ENCODE measurements around the gene PRR15L.
"Not testable (repeated sequence)": the region's sequence is repeated elsewhere in the genome, so short reads cannot be mapped to it uniquely, and the experiment has no call there.

The PRR15L gene

GRCh38 chr17:47957591-47958490 lies at the start of gene PRR15L:
PRR15L (minus strand) TSS chr17:47957883; CDS start chr17:47953234, 4,649 bp downstream.
- no peak for TF ChIP-seq CTCF (conservative IDR thresholded peaks at IDR 0.05; ENCODE audit: low read depth, low read length)
- no peak within 1 kb of the TSS for H3K4me3 ChIP-seq (ENCODE audit: low read length)
- DNase-seq (ENCODE audit: low read depth) = no peak

- DNase-seq (ENCODE audit: low read depth) = no peak
- H3K4me3 ChIP-seq (ENCODE audit: low read length) = no peak overlapping the region
- TF ChIP-seq CTCF (conservative IDR thresholded peaks at IDR 0.05; ENCODE audit: low read depth, low read length) = no peak
These were observed 49.4 kb upstream of the PRR15L start for GRCh38 chr17:48006936-48007709.

- H3K4me3 ChIP-seq (ENCODE audit: low read length) = no peak overlapping the region
These were observed 47.3 kb upstream of the PRR15L start for GRCh38 chr17:48004983-48005382.

GRCh38 chr17:48003417-48004151 lies 45.9 kb upstream of the PRR15L start:
- TF ChIP-seq CTCF (conservative IDR thresholded peaks at IDR 0.05; ENCODE audit: low read depth, low read length) = peak; percentile 25
- no peak overlapping the region for H3K4me3 ChIP-seq (ENCODE audit: low read length)
- DNase-seq (ENCODE audit: low read depth) = no peak

More at GRCh38 chr17:48004983-48005382, 47.3 kb upstream of the PRR15L start:
- DNase-seq (ENCODE audit: low read depth) = no peak
- no peak for TF ChIP-seq CTCF (conservative IDR thresholded peaks at IDR 0.05; ENCODE audit: low read depth, low read length)

- DNase-seq (ENCODE audit: low read depth) = no peak
- H3K4me3 ChIP-seq (ENCODE audit: low read length) = no peak overlapping the region
- TF ChIP-seq CTCF (conservative IDR thresholded peaks at IDR 0.05; ENCODE audit: low read depth, low read length) = no peak
These were observed 45.3 kb upstream of the PRR15L start for GRCh38 chr17:48002916-48003416.

- no peak for TF ChIP-seq CTCF (conservative IDR thresholded peaks at IDR 0.05; ENCODE audit: low read depth, low read length)
- H3K4me3 ChIP-seq (ENCODE audit: low read length) = no peak overlapping the region
- DNase-seq (ENCODE audit: low read depth) = peak; percentile 95
These were observed 44.7 kb upstream of the PRR15L start for GRCh38 chr17:48002266-48002915.

GRCh38 chr17:48001657-48002056 lies 44.0 kb upstream of the PRR15L start:
- DNase-seq (ENCODE audit: low read depth); H3K4me3 ChIP-seq (ENCODE audit: low read length): not testable (repeated sequence)

Measured in retinal pigment epithelial cell (primary cell).